ENCODE data around the gene FXYD6.

DNA sequence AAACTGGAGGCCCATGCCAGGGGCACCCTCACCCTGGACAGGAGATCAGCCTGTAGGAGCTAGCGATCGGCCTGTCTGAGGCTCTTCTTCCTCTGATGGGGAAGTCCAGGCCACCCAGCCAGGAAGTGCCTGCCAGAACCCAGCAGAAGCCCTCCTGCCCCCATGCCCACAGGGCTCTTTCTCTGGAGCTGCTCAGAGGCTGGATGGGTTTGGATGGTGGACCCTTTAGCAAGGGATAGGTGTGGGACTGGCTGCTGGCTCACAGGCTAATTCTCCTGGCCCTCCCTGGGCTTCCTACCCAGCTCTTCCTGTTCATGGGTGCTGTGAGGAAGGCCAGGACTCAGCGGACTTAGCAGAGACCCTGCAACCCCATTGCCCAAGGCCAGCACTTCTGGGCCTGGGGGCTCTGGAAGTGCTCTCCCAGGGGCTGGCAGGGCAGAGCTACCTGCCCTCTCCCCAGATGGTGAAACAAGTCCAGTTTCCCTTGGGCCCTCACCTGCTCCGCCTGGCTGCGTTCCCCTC lies 59.6 kb downstream of the FXYD6 start:
- TF ChIP-seq, protein P1, sequence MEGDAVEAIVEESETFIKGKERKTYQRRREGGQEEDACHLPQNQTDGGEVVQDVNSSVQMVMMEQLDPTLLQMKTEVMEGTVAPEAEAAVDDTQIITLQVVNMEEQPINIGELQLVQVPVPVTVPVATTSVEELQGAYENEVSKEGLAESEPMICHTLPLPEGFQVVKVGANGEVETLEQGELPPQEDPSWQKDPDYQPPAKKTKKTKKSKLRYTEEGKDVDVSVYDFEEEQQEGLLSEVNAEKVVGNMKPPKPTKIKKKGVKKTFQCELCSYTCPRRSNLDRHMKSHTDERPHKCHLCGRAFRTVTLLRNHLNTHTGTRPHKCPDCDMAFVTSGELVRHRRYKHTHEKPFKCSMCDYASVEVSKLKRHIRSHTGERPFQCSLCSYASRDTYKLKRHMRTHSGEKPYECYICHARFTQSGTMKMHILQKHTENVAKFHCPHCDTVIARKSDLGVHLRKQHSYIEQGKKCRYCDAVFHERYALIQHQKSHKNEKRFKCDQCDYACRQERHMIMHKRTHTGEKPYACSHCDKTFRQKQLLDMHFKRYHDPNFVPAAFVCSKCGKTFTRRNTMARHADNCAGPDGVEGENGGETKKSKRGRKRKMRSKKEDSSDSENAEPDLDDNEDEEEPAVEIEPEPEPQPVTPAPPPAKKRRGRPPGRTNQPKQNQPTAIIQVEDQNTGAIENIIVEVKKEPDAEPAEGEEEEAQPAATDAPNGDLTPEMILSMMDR (IDR thresholded peaks at IDR 0.05): no peak
- TF ChIP-seq, protein P2, sequence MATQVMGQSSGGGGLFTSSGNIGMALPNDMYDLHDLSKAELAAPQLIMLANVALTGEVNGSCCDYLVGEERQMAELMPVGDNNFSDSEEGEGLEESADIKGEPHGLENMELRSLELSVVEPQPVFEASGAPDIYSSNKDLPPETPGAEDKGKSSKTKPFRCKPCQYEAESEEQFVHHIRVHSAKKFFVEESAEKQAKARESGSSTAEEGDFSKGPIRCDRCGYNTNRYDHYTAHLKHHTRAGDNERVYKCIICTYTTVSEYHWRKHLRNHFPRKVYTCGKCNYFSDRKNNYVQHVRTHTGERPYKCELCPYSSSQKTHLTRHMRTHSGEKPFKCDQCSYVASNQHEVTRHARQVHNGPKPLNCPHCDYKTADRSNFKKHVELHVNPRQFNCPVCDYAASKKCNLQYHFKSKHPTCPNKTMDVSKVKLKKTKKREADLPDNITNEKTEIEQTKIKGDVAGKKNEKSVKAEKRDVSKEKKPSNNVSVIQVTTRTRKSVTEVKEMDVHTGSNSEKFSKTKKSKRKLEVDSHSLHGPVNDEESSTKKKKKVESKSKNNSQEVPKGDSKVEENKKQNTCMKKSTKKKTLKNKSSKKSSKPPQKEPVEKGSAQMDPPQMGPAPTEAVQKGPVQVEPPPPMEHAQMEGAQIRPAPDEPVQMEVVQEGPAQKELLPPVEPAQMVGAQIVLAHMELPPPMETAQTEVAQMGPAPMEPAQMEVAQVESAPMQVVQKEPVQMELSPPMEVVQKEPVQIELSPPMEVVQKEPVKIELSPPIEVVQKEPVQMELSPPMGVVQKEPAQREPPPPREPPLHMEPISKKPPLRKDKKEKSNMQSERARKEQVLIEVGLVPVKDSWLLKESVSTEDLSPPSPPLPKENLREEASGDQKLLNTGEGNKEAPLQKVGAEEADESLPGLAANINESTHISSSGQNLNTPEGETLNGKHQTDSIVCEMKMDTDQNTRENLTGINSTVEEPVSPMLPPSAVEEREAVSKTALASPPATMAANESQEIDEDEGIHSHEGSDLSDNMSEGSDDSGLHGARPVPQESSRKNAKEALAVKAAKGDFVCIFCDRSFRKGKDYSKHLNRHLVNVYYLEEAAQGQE (IDR thresholded peaks at IDR 0.05; ENCODE audit: insufficient read depth in 1 of 2, low read depth in 2 of 2, low read length in 1 of 2): no peak
- no peak for TF ChIP-seq TCF7L2 (IDR thresholded peaks at IDR 0.05; ENCODE audit: low read depth, low read length)

Measured in Panc1 (cell line).